ENCODE data around the gene ORM1.
"Not testable (repeated sequence)": the region's sequence is repeated elsewhere in the genome, so short reads cannot be mapped to it uniquely, and the experiment has no call there.

Gene ORM1

GRCh38 chr9:114328357-114328820, 5.5 kb downstream of the ORM1 start:
- DNase-seq, result not testable (repeated sequence)

GRCh38 chr9:114328937-114329624, 6.2 kb downstream of the ORM1 start:
- DNase-seq, result not testable (repeated sequence)

GRCh38 chr9:114329625-114330022, 6.7 kb downstream of the ORM1 start, which contains the start of gene ORM2:
Gene ORM2 (plus strand): TSS chr9:114329869. CDS start chr9:114329905, 36 bp downstream.
- not testable (repeated sequence) for DNase-seq

- DNase-seq, result no peak
Observed at GRCh38 chr9:114330636-114331035, 7.7 kb downstream of the ORM1 start.

- DNase-seq, result not testable (repeated sequence)
Observed at GRCh38 chr9:114331229-114332195, 8.6 kb downstream of the ORM1 start.

GRCh38 chr9:114332474-114333040, 9.7 kb downstream of the ORM1 start:
- not testable (repeated sequence) for DNase-seq

GRCh38 chr9:114333718-114334117, 10.8 kb downstream of the ORM1 start:
- DNase-seq, result not testable (repeated sequence)

- no peak for DNase-seq
Observed at GRCh38 chr9:114334490-114334889, 11.6 kb downstream of the ORM1 start.

- no peak for DNase-seq
Observed at GRCh38 chr9:114335745-114336144, 12.8 kb downstream of the ORM1 start.

- no peak for DNase-seq
Observed at GRCh38 chr9:114336157-114336556, 13.3 kb downstream of the ORM1 start.

GRCh38 chr9:114336699-114337395, 13.9 kb downstream of the ORM1 start:
- no peak for DNase-seq

- no peak for DNase-seq
Observed at GRCh38 chr9:114338187-114338586, 15.3 kb downstream of the ORM1 start.

GRCh38 chr9:114339130-114339908, 16.4 kb downstream of the ORM1 start:
- DNase-seq, result peak; percentile 62

- no peak for DNase-seq
Observed at GRCh38 chr9:114341152-114341830, 18.4 kb downstream of the ORM1 start.

GRCh38 chr9:114341991-114342390, 19.1 kb downstream of the ORM1 start:
- no peak for DNase-seq

GRCh38 chr9:114342755-114343440, 20.0 kb downstream of the ORM1 start:
- DNase-seq, result no peak

GRCh38 chr9:114343471-114344187, 20.7 kb downstream of the ORM1 start:
- DNase-seq, result no peak

- DNase-seq, result no peak
Observed at GRCh38 chr9:114344188-114344566, 21.3 kb downstream of the ORM1 start.

GRCh38 chr9:114344692-114345091, 21.8 kb downstream of the ORM1 start:
- DNase-seq, result no peak

GRCh38 chr9:114345493-114346065, 22.7 kb downstream of the ORM1 start:
- DNase-seq, result no peak
